ENCODE measurements around the gene MPRIP.
"Not testable (repeated sequence)": the region's sequence is repeated elsewhere in the genome, so short reads cannot be mapped to it uniquely, and the experiment has no call there.

The MPRIP gene

DNA sequence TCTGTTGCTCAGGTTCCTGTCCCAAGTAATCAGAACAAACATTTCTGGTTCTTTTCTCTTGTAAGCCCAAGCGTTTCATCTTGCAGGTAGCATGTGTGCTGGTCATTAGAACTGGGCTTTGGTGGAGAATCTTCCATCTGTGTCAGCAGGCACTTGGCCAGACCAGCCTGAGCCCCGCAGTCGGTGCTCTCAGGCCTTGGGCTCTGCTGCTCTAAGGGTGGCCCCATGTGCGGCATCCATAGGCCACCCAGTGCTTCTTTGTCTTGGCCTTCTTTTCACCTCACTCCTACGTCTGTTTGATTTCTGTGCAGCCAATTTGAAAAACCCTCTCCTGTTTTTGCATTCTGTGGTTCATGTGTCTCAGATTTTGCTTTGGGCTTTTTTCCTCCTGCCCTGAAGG lies 112.3 kb downstream of the MPRIP start:
- DNase-seq (ENCODE audit: extremely low read depth, low read depth): no peak
- H3K4me3 ChIP-seq (replicated peaks; ENCODE audit: low read depth, low read length): no peak overlapping the region
- TF ChIP-seq, protein P1, sequence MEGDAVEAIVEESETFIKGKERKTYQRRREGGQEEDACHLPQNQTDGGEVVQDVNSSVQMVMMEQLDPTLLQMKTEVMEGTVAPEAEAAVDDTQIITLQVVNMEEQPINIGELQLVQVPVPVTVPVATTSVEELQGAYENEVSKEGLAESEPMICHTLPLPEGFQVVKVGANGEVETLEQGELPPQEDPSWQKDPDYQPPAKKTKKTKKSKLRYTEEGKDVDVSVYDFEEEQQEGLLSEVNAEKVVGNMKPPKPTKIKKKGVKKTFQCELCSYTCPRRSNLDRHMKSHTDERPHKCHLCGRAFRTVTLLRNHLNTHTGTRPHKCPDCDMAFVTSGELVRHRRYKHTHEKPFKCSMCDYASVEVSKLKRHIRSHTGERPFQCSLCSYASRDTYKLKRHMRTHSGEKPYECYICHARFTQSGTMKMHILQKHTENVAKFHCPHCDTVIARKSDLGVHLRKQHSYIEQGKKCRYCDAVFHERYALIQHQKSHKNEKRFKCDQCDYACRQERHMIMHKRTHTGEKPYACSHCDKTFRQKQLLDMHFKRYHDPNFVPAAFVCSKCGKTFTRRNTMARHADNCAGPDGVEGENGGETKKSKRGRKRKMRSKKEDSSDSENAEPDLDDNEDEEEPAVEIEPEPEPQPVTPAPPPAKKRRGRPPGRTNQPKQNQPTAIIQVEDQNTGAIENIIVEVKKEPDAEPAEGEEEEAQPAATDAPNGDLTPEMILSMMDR (IDR thresholded peaks at IDR 0.05; ENCODE audit: low read depth, low read length, missing control alignments): no peak

DNA sequence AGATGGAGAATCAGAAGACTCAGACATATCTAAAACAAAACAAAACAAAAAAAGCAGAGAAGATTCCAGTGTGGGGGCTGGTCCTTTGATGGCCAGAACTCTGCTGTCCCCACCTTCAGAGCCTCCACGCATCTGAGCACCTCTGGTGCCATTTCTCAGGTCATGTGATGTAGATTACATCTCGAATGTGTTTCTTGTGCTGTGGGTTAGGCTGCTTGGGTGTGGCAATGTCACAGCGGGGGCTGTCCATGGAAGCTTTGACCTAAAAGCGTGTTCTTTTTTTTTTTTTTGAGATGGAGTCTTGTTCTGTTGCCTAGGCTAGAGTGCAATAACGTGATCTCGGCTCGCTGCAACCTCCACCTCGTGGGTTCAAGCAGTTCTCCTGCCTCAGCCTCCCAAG lies 112.7 kb downstream of the MPRIP start:
- no peak overlapping the region for H3K4me3 ChIP-seq (replicated peaks; ENCODE audit: low read depth, low read length)
- no peak for DNase-seq (ENCODE audit: extremely low read depth, low read depth)
- TF ChIP-seq, protein P1 (IDR thresholded peaks at IDR 0.05; ENCODE audit: low read depth, low read length, missing control alignments): no peak

DNA sequence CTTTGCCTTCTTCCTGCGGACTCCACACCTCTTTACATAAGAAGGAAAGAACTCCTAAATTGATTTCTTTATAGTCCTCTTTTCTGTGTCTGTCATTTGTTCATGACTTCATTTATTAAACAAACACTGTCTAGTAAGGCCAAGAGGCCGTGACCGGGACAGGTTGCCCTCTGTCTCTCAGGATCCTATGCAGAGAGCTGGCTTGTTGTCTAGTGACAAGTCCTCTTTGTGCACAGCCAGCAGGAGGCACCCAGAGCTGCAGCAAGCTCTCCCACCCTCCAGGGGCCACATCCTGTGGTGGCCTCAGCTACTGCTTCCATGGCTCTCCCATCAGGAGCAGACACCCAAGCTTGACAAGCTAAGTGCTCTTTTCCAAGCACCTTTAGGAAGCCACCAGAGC lies 113.3 kb downstream of the MPRIP start:
- TF ChIP-seq, protein P1 (IDR thresholded peaks at IDR 0.05; ENCODE audit: low read depth, low read length, missing control alignments): no peak
- no peak for DNase-seq (ENCODE audit: extremely low read depth, low read depth)
- no peak overlapping the region for H3K4me3 ChIP-seq (replicated peaks; ENCODE audit: low read depth, low read length)

DNA sequence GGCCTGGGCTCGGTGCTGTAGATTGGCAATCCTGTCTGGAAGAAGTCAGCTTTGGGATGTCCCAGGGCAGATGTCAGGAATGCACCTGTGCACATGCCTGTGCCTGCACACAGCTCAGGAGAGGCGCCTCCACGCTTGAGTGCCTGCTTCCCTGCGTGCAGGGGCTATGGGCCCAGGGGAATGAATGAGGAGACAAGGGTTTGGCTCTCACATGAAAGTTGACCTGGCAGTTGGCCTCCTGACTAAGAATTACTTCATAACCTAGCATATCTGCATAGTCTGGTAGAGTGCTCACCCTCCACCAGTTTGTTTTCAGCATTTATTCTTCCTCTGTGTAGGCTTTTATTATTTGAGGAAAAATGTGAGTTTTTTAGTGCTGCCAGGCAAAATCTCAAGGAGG lies 113.8 kb downstream of the MPRIP start:
- no peak overlapping the region for H3K4me3 ChIP-seq (replicated peaks; ENCODE audit: low read depth, low read length)
- TF ChIP-seq, protein P1 (IDR thresholded peaks at IDR 0.05; ENCODE audit: low read depth, low read length, missing control alignments): no peak
- DNase-seq (ENCODE audit: extremely low read depth, low read depth): no peak

DNA sequence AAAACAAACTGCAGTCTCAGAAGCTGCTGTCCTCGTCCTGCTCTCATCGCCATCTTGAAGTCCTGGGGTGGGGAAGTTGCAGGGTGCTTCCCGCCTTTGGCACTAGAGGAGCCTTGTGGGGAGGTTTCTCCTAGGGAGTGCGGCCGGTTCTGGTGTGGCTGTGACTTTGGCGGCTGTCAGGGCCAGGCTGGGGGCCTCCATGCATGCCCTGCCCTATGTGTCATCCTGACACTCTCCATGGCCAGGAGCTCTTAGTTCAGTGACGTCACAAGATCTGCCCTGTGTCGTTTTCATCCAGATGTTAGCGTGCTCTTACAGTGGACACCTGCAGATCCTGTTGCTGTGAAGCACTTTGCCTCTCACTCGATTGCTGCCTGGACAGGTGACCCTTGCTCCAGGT lies 114.3 kb downstream of the MPRIP start:
- TF ChIP-seq, protein P1 (IDR thresholded peaks at IDR 0.05; ENCODE audit: low read depth, low read length, missing control alignments): no peak
- no peak overlapping the region for H3K4me3 ChIP-seq (replicated peaks; ENCODE audit: low read depth, low read length)
- no peak for DNase-seq (ENCODE audit: extremely low read depth, low read depth)

DNA sequence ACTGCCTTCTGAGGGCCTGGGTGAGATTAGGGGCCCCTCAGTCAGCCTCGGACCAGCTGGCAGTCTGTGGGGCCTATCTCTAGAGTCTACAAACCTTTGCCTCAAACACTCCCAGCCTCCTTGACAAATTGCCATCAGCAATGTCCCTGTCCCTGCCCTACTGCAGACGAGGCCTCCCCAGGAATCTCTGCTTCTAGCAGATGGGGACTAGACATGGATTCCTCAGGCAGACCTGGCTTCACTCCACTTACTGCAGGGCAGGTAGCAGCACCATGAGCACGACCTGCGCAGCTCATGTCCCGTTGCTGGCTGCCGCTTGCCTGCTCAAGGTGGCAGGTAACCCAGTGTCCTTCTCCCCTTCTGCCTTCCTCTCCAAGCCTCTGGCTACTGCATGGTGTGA lies 114.8 kb downstream of the MPRIP start:
- no peak overlapping the region for H3K4me3 ChIP-seq (replicated peaks; ENCODE audit: low read depth, low read length)
- no peak for DNase-seq (ENCODE audit: extremely low read depth, low read depth)
- TF ChIP-seq, protein P1 (IDR thresholded peaks at IDR 0.05; ENCODE audit: low read depth, low read length, missing control alignments): no peak

DNA sequence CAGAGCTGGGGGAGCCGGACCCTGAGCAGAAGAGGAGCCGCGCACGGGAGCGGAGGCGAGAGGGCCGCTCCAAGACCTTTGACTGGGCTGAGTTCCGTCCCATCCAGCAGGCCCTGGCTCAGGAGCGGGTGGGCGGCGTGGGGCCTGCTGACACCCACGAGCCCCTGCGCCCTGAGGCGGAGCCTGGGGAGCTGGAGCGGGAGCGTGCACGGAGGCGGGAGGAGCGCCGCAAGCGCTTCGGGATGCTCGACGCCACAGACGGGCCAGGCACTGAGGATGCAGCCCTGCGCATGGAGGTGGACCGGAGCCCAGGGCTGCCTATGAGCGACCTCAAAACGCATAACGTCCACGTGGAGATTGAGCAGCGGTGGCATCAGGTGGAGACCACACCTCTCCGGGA lies 116.2 kb downstream of the MPRIP start:
- not testable (repeated sequence) for DNase-seq (ENCODE audit: extremely low read depth, low read depth); H3K4me3 ChIP-seq (replicated peaks; ENCODE audit: low read depth, low read length)

All from HFF-Myc (cell line).